CD4-positive, alpha-beta T cell (primary cell): ENCODE measurements around the gene LDB2. TPM values are rescaled to one million over a fixed set of nuclear protein-coding genes. Genes with fewer than 3 reads are reported as not detected.

ENCODE experiments used
- ATAC-seq: fragments of 200-7000 bp; cut with Tn5 transposase; one replicate; pipeline ENCODE4 v1.10.0; 2022; ENCODE audit warnings: mild to moderate bottlenecking; ENCODE audit not compliant: poor library complexity
- CTCF ChIA-PET: fragments of 350-600 bp; sonication (Branson Sonifier 250); formaldehyde crosslinking; loops from one replicate; lab custom pipeline; 2021; ENCODE audit warnings: antibody characterized with exemption, inconsistent platforms; lab: Charles Lee
- POLR2A ChIA-PET: fragments of 350-600 bp; sonication (Branson Sonifier 250); formaldehyde crosslinking; loops from one replicate; lab custom pipeline; 2021; ENCODE audit warnings: antibody characterized with exemption, inconsistent platforms; lab: Charles Lee
- DNase-seq, 14 experiments: peaks; one replicate each; pipeline ENCODE4 v3.0.0-alpha.2; 2013 to 2020; ENCODE audit warnings: mixed read lengths in 2 of 14
- H3K27ac ChIP-seq, 2 donors: one replicate each; pipeline versions ENCODE4 v1.5.1 to v1.7.0; 2013; ENCODE audit warnings: low read length in 2 of 2, low read depth in 1 of 2, mild to moderate bottlenecking in 1 of 2
- H3K27me3 ChIP-seq, 2 experiments: 1 replicate in 1 of 2; 2 replicates in 1 of 2; pipeline versions ENCODE4 v1.6.1 to v1.7.0; 2013; ENCODE audit warnings: low read length in 2 of 2, control low read depth in 1 of 2, mild to moderate bottlenecking in 1 of 2, moderate library complexity in 1 of 2; ENCODE audit not compliant: insufficient read depth in 2 of 2, control insufficient read depth in 1 of 2
- H3K36me3 ChIP-seq: one replicate; pipeline ENCODE4 v1.6.1; 2013; ENCODE audit warnings: low read length, control low read depth; ENCODE audit not compliant: insufficient read depth
- H3K4me1 ChIP-seq: one replicate; pipeline ENCODE4 v1.6.1; 2013; ENCODE audit warnings: low read length, control low read depth; ENCODE audit not compliant: insufficient read depth
- H3K4me3 ChIP-seq: one replicate; pipeline ENCODE4 v1.5.1; 2013; ENCODE audit warnings: mild to moderate bottlenecking, low read length, moderate library complexity
- H3K9me3 ChIP-seq, 2 experiments: 1 replicate in 1 of 2; 2 replicates in 1 of 2; pipeline versions ENCODE4 v1.6.1 to v1.7.0; 2013; ENCODE audit warnings: low read length in 2 of 2, mild to moderate bottlenecking in 2 of 2, control low read depth in 1 of 2, moderate library complexity in 1 of 2; ENCODE audit not compliant: control insufficient read depth in 1 of 2, insufficient read depth in 1 of 2
- H3K27ac Mint-ChIP-seq: one replicate; pipeline ENCODE4 v1.8.0; 2020; ENCODE audit warnings: mixed read lengths
- H3K27me3 Mint-ChIP-seq: one replicate; pipeline ENCODE4 v1.8.0; 2021; ENCODE audit warnings: mixed read lengths
- H3K36me3 Mint-ChIP-seq: one replicate; pipeline ENCODE4 v1.8.0; 2021; ENCODE audit warnings: low read depth, mixed read lengths
- H3K4me1 Mint-ChIP-seq: one replicate; pipeline ENCODE4 v1.8.0; 2021; ENCODE audit warnings: low read depth, mixed read lengths
- H3K4me3 Mint-ChIP-seq: one replicate; pipeline ENCODE4 v1.8.0; 2020; ENCODE audit warnings: mild to moderate bottlenecking, mixed read lengths
- H3K9me3 Mint-ChIP-seq: one replicate; pipeline ENCODE4 v1.8.0; 2020; ENCODE audit warnings: mixed read lengths
- CTCF ChIP-seq: fragments of 200-600 bp; IDR thresholded peaks from one replicate; pipeline ENCODE4 v1.8.0; 2022; ENCODE audit warnings: antibody characterized with exemption, mild to moderate bottlenecking
- intact Hi-C, 2 experiments: fragments of 100-400 bp; cut with DNase I in 1 of 2; cut with micrococcal nuclease in 1 of 2; formaldehyde crosslinking; loops; one replicate each; pipeline versions ENCODE4 v1.15.1 to v1.9.0; 2023 to 2025; cut with DNase I, micrococcal nuclease
- total RNA-seq, 174 experiments: library from RNA in 2 of 174; stranded (reverse) in 2 of 174; gene quantifications; one replicate each; pipeline ENCODE4 v1.2.3 and lab custom pipeline; 2021 to 2026

Gene LDB2
- total RNA-seq, 2 experiments from 2014 or later = not detected

- intact Hi-C loops = no loop called here
- Histone ChIP-seq H3K36me3 (no peaks in the 10 kb centered on the region), H3K9me3 (no peaks in the 10 kb centered on the region), H3K4me1 (no peaks in the 10 kb centered on the region), H3K27me3 (no peaks in the 10 kb centered on the region), H3K27ac (no peak overlapping the region), H3K4me3 (no peak overlapping the region)
- Mint-ChIP-seq H3K27ac (no peak overlapping the region), H3K36me3 (no peaks in the 10 kb centered on the region), H3K4me1 (no peaks in the 10 kb centered on the region), H3K9me3 (no peaks in the 10 kb centered on the region), H3K27me3 (no peaks in the 10 kb centered on the region), H3K4me3 (no peak overlapping the region)
- TF ChIP-seq CTCF = no peak
- ATAC-seq (no peak), DNase-seq (no peak)
- ChIA-PET CTCF (no interaction called here), POLR2A (no interaction called here)
Measured at GRCh38 chr4:16775411-16776154, 122.9 kb downstream of the LDB2 start.

GRCh38 chr4:16772366-16772850 is 126.0 kb downstream of the LDB2 start:
- Mint-ChIP-seq H3K4me3 (no peak overlapping the region), H3K36me3 (no peaks in the 10 kb centered on the region), H3K27ac (no peak overlapping the region), H3K27me3 (no peaks in the 10 kb centered on the region), H3K9me3 (no peaks in the 10 kb centered on the region), H3K4me1 (no peaks in the 10 kb centered on the region)
- Histone ChIP-seq H3K27ac (no peak overlapping the region), H3K4me1 (no peaks in the 10 kb centered on the region), H3K36me3 (no peaks in the 10 kb centered on the region), H3K9me3 (no peaks in the 10 kb centered on the region), H3K4me3 (no peak overlapping the region), H3K27me3 (no peaks in the 10 kb centered on the region)
- ATAC-seq (no peak), DNase-seq (no peak)
- intact Hi-C loops = no loop called here
- no peak for TF ChIP-seq CTCF
- ChIA-PET POLR2A (no interaction called here), CTCF (no interaction called here)

GRCh38 chr4:16770710-16771285 is 127.6 kb downstream of the LDB2 start:
- Histone ChIP-seq H3K4me3 (no peak overlapping the region), H3K27me3 (no peaks in the 10 kb centered on the region), H3K27ac (no peak overlapping the region), H3K36me3 (no peaks in the 10 kb centered on the region), H3K9me3 (no peaks in the 10 kb centered on the region), H3K4me1 (no peaks in the 10 kb centered on the region)
- ATAC-seq (no peak), DNase-seq (no peak)
- intact Hi-C loops = no loop called here
- Mint-ChIP-seq H3K4me3 (no peak overlapping the region), H3K27ac (no peak overlapping the region), H3K27me3 (no peaks in the 10 kb centered on the region), H3K36me3 (no peaks in the 10 kb centered on the region), H3K9me3 (no peaks in the 10 kb centered on the region), H3K4me1 (no peaks in the 10 kb centered on the region)
- ChIA-PET POLR2A (no interaction called here), CTCF (no interaction called here)
- TF ChIP-seq CTCF = no peak
